HG03095 (cell line): ENCODE data around the gene CISD1.
"Not testable (repeated sequence)": the region's sequence is repeated elsewhere in the genome, so short reads cannot be mapped to it uniquely, and the experiment has no call there.

Experiments
- ATAC-seq: cut with Tn5 transposase; IDR thresholded peaks from one replicate; pipeline ENCODE4 v1.9.1; 2021; ENCODE audit warnings: moderate library complexity; ENCODE audit not compliant: unreplicated experiment

The CISD1 gene

DNA sequence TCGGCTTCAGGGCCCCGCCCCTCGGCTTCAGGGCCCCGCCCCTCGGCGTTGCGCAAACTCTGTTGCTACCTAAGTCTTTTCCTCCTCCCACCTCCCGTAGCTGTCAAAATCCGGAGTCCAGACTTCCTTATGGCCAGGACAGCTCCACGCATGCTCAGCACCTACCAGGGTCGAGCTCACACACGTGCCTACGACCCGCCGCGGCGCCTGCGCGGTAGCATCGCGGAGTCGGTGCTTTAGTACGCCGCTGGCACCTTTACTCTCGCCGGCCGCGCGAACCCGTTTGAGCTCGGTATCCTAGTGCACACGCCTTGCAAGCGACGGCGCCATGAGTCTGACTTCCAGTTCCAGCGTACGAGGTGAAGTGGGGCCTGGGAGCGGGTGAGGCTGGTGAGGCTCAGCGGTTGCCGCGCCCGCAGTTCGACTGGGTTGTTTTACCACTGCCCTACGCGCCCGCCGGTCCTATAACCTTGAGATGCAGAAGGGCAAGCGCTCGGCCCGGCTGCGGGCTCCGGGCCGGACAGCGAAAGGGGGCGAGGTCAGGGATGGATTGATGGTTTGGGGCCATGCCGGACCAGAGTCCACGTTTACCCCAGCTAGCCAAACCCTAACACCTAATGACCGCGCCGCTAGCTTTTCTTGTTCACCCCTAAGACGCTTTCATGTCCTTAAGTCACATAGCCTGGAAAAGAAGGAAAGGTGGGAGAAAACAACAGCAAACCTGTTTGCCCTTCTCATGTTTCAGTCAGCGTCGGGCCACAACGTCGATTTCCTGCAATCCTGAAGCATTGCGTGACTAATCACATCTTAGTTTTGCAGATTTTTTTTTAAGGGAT is at the start of gene CISD1:
Gene CISD1 (plus strand): TSS at position 217 of the 836 bp plus-strand sequence. CDS start 112 bp downstream, at position 329.
- peak; percentile 59 for ATAC-seq

DNA sequence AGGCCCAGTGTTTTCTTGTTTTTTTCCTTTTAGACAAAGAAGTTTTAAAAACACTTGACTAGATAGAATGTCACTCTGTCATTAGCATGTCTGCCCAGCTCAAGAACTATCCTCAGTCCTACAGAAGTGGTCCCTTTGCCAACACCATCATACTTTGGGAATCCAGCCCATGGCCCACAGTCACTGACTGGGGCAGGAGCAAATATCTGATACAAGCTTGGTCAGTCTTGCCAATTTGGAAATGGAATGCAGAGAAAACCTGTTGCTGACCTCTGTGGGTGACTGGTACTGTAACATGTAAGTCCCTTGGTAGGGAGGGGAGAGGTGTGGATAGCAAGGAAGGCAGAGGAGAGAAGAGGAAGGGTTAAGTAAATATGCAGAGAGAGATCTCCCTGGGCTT is 49.1 kb upstream of the CISD1 start:
- ATAC-seq, result no peak

DNA sequence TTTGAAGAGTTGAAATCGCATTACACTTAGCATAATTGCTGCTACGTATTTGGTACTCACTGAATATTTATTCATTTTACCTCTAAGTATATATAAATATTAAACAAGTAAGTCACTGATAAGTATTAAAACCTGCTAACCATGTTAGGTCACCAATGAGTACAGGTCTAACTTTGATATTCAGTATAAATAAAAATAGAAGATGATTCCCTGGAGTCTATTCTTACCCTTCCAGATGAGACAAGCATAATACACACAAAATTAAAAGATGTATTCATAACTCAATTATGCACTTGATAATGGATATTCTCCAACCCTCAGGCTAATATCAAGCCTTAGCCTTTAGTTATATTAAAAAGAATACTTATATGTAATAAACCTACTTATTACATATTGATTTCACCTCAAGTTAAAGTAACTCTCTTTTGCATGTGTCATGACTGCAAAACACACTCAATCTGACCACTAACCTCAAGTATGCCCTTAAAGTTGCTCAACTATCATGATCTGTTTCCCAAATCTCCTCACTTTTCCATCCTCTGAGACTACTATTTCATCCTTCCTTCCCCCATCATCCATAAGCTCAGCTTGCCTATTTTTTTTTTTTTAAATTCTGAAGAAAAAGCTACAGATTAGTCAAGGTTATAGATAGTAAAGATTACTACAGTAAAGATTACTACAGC is 48.1 kb upstream of the CISD1 start:
- ATAC-seq, result no peak

DNA sequence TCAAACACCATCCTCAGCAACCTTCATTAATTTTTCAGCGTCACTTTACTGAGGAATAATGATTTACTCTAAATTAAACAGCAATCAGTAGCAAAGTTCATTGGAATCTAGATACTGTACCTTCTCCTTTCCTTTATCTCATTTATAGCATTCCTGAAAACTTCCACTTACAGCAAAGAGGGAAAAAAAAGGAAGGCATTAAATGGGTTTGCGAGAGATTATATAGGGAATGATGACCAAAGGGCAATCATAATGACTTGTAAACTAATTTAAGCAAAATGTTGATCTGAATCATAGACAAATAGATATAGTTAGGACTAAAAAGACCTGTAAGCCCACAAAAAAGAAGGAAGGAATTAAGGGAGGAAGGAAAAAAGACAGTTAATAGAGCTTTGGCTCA is 43.3 kb upstream of the CISD1 start:
- no peak for ATAC-seq

DNA sequence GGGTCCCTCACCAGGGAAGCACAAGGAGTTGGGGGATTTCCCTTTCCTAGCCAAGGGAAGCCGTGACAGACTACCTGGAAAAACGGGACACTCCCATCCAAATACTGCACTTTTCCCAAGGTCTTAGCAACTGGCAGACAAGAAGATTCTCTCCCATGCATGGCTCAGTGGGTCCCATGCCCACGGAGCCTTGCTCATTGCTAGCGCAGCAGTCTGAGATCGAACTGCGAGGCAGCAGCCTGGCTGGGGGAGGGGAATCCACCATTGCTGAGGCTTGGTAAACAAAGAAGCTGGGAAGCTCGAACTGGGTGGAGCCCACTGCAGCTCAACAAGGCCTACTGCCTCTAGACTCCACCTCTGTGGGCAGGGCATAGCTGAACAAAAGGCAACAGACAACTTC is 39.1 kb upstream of the CISD1 start:
- ATAC-seq, result not testable (repeated sequence)

DNA sequence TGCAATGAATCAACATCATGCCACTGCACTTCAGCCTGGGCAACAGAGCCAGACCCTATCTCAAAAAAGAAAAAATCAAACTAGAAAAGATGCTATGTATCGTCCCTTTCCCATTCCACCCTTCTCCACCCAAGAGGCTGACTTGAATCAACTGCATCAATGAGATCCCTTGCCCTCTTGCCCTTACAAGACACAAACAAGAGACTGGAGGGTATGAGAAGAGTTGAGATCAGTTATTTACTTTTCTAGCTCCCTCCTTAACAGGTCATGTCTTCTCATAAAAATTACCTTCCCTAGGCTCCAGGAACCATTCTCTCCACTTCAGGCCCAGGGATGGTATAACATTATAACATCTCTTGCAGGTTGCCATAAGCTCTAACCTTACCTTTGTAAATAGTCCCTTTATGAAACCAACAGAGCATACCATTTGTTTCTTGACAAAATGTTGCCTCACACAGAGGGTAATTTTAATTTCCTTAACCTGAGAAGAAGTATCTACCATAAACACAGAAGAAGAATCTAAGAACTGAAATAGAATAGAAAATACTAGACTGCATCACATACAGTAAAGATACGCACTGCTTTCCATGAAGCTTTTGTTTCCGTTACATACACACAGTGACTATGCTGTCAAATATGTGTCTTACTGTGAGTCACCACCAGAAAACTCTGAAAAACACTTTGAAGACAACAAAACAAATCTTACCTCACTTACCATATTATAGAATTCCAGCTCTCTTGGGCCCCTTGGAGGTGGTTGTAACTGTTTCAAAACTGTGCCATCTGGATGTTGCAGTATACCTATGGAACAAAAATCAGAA is 31.7 kb upstream of the CISD1 start:
- ATAC-seq, result no peak

DNA sequence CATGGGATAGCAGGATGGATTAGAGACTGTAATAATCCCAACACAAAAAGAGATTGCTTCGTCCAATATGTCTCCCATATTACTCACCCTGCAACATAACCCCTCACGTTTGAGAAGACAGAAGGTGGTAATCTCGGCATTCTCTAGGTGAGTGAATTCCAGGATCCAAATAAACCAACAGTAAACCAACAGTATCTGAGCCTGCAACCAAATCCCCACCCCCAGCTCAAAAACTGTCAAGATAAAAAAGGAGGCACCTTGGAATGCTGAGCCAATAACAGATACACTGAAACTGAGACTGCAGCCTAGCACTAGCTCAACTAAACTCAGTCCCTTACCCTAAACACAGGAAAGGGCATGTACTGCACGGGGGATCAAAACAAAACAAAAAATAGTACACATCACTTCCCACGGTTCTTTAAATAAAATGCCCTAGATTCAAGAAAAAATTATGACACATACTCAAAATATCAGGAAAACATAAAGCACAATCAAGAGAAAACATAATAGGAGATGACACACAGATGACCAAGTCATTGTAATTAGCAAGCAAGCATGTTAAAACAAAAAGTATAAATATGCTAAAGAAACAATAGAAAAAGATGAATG is 29.3 kb upstream of the CISD1 start:
- ATAC-seq, result no peak

DNA sequence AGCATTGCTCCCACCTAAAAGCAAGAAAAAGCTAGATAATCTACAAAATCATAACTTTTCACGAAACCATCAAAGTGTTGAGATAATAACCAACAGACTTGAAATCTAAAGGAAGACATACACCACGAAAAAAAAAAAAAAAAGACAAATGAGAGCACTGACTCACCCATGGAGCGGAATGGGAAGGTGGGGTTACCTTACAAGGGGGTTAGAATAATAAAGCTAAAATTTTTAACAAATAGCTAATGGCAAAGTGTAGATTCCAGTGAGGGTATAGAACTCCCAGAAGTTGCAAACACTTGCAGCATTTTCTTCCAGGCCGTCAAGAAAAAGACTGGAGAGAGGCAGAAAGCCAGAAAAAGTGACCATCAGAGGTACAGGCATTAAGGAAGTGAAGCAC is 28.4 kb upstream of the CISD1 start:
- no peak for ATAC-seq

DNA sequence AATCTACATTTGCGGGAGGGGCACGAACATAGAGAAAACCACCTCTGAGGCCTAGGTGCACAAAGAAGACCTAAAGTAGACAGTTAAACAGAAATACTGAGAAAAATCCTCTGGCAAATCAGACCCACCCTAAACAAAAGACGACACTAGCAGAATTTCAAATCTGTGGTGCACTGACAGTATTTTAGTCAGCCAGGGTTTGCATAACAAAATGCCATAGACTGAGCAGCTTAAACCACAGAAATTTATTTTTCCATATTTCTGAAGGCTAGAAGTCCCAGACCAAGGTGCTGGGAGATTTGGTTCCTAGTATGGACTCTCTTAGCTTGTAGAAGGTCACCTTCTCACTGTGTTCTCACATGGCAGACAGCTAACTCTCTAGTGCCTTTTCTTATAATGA is 27.6 kb upstream of the CISD1 start:
- no peak for ATAC-seq

DNA sequence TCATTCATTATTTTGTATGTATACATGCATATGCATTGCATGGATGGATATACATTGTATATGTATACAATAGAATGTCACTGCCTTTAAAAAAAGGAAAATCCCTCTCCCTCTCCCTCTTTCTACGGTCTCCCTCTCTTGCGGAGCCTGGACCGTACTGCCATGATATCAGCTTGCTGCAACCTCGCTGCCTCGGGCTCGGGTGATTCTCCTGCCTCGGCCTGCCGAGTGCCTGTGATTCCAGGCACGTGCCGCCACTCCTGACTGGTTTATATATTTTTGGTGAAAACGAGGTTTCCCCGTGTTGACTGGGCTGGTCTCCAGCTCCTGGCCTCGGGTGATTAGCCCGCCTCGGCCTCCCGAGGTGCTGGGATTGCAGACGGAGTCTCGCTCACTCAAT is 25.7 kb upstream of the CISD1 start:
- ATAC-seq, result no peak

DNA sequence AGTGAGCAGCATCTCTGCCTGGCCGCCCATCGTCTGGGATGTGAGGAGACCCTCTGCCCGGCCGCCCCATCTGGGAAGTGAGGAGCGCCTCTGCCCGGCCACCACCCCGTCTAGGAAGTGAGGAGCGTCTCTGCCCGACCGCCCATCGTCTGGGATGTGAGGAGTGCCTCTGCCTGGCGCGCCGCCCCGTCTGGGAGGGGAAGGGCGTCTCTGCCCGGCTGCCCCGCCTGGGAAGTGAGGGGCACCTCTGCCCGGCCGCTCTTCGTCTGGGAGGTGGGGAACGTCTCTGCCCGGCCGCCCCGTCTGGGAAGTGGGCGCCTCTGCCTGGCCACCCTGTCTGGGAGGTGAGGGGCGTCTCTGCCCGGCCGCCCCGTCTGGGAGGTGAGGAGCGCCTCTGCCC is 25.2 kb upstream of the CISD1 start:
- ATAC-seq, result not testable (repeated sequence)

DNA sequence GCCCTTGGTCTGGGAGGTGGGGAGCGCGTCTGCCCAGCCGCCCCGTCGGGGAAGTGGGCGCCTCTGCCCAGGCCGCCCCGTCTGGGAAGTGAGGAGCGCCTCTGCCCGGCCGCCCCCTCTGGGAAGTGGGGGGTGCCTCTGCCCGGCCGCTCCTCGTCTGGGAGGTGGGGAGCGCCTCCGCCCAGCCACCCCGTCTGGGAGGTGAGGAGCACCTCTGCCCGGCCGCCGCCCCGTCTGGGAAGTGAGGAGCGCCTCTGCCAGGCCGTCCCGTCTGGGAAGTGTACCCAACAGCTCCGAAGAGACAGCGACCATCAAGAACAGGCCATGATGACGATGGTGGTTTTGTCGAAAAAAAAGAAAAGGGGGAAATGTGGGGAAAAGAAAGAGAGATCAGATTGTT is 24.7 kb upstream of the CISD1 start:
- not testable (repeated sequence) for ATAC-seq

DNA sequence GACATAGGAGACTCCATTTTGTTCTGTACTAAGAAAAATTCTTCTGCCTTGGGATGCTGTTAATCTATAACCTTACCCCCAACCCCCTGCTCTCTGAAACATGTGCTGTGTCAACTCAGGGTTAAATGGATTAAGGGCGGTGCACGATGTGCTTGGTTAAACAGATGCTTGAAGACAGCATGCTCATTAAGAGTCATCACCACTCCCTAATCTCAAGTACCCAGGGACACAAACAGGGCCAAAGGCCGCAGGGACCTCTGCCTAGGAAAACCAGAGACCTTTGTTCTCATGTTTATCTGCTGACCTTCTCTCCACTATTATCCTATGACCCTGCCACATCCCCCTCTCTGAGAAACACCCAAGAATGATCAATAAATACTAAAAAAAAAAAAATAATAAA is 24.3 kb upstream of the CISD1 start:
- not testable (repeated sequence) for ATAC-seq

DNA sequence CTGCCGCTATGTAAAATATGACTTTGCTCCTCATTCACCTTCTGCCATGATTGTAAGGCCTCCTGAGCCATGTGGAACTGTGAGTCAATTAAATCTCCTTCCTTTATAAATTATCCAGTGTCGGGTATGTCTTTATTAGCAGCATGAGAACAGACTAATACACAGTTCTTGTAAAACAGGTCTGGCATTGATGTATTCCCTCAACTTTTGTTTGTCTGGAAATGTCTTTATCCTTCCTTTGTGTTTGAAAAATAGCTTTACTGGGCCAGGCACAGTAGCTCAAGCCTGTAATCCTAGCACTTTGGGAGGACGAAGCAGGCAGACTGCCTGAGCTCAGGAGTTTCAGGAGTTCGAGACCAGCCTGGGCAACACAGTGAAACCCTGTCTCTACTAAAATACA is 15.8 kb upstream of the CISD1 start:
- ATAC-seq, result no peak

DNA sequence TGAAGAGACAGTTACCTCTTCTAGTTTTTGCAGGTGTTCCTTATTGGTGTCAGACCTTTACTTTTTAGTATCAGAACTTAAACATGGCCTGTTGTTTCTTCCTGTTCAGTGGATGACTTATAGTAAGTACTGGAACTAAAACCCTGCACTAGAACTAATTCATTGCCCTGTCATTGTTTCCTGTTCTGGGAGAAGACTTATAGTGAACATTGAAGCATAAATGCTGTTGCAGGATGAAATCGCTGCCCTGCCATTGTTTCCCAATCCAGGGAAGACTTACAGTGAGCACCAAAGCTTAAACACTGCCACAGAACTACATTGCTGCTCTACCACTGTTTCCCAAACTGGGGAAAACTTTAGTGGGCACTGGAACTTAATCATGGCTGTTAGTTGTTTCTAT is 14.3 kb upstream of the CISD1 start:
- ATAC-seq, result no peak

DNA sequence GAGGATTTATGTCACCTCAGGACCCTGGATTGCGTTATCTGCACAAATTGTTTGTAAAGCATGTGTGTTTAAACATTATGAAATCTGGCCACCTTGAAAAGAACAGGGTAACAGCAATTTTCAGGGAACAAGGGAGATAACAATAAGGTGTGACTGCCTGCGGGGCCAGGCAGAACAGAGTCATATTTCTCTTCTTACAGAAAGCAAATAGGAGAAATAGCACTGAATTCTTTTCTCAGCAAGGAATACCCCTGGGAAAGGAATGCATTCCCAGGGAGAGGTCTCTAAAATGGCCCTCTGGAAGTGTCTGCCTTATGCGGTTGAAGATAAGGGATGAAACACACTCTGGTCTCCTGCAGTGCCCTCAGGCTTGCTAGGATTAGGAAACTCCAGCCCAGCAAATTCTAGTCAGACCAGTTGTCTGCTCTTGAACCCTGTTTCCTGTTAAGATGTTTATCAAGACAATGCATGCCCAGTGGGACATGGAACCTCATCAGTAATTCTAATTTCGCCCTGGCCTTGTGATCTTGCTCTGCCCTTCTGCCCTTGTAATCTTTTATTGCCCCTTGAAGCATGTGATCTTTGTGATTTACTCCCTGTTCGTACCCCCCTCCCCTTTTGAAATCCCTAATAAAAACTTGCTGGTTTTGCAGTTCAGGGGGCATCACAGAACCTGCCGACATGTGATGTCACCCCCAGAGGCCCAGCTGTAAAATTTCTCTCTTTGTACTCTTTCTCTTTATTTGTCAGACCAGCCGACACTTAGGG is 12.8 kb upstream of the CISD1 start:
- not testable (repeated sequence) for ATAC-seq

DNA sequence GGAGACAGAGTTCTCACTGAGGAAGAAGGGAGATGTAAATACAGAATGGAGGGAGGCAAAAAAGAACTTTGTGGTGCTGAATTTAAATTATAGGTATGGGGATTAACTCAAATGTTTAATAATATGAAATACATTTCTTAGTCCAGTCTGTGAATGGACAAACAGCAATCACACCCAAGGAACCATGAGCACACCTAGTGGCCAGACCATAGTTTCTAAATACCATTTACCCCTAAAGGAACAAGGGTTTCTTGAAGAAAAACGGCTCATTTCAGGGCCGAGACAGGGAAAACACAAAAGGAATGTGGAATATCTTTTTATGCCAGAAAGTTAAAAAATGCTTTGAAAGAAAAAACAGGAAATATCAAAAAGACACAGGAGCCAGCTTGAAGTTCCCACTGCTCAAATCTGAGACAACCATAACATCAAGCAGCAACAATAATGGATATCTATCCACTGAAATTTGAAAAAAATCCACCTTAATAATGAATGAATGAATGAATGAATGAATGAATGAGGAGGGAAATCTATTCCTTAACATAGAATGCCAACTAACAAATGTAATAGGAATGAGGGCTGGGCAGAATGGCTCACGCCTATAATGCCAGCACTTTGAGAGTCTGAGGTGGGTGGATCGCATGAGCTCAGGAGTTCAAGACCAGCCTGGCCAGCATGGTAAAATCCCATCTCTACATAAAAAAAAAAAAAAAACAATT is 9.8 kb upstream of the CISD1 start:
- ATAC-seq, result no peak

DNA sequence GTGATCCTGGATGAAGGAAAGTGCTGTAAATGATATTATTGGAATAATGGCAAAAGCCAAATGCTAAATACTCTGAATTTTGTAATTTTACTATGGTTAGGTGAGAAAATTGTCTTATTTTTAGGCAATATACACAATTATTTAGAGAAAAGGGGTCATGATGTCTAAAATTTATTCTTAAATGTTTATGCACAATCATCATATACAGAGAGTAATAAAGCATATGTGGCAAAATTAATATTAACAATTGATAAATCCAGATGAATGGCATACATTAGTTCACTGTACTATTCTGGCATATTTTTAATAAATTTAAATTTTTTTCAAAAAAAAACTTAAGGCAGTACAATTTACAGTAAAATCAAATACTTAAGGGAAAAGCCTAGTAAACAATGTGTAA is 8.6 kb upstream of the CISD1 start:
- ATAC-seq, result no peak

DNA sequence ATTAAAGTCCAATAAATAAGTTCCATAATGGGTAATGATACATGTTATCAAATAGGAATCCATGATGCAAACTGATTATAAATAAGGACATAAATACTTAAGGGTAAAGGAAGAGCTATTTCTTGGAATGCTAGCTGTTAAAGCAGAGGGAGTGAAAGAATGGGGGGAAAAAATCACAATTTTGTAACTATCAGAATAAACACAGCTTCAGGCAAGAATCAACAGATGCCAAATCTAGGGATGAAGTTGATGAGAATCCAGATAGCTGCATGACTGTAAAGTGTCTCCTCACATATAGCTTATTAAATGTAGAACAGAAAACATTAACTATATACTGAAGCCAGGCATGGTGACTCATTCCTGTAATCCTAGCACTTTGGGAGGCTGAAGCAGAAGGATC is 6.2 kb upstream of the CISD1 start:
- no peak for ATAC-seq

DNA sequence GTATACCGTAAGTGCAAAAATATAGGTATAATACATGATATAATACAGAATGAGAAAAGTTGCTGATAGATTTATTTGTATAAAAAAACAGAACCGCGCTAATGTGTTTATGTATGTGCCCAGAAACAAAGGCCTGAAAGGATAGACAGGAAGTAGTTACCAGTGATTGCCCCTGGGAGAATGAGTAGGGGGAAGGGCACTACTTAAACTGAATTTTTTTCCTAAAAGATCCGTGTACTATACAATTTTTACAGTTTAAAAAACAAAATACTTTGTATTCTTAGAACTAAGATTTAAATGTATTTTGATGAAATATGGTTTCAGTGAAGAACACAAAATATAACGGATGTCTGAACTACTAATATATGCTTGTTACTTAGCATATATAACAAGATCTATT is 4.2 kb upstream of the CISD1 start:
- ATAC-seq, result no peak
